VCaP (cell line): ENCODE measurements around the gene MAP7.

ENCODE experiments used
- H3K27ac ChIP-seq: fragments of 450-650 bp; 2 replicates; pipeline ENCODE4 v1.5.1; 2017
- CTCF ChIP-seq: fragments of 450-650 bp; conservative IDR thresholded peaks from 2 replicates; pipeline ENCODE4 v1.5.1; 2017; ENCODE audit warnings: mild to moderate bottlenecking, moderate library complexity

Gene MAP7

DNA sequence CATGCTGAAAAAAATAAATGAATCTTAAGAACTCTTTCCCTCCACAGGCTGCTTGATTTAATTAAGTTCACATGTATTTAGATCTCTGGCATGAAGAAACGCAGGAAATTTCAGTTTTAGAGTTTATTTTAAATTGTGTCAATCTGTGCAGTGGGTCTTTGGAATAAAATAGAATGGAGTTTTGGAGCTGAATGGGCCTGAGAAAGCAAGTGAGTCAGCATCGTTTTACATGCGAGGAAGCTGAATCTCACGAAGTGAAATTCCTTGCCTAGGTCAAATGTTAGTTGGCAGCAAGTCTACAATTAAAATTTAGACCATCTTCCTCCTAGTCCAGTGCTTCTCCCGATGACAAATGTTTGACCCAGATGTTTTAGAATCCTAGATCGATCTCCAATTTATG lies 22.4 kb downstream of the MAP7 start:
- no peak overlapping the region for H3K27ac ChIP-seq
- TF ChIP-seq CTCF: no peak

DNA sequence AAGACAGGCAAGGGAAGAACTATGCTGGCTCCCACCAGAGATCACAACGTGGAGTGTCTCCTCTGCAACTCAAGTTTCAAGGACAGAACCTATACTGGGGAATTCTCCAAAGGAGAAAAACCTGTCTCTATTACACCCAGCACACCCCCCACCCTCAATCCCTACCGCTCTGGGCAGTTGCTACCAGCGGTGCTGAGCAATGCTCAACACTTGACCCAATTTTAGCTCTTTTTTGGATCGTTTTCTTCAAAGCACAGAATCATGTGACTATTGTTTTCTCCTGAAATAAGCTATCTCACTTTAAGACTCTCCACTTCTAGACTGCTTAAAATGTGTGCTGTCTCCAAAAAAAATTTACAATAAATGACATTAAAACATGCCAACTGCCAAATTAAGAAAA lies 23.3 kb downstream of the MAP7 start:
- H3K27ac ChIP-seq: peak overlapping the region; percentile 44; the same call in 1 of the 2 replicates
- no peak for TF ChIP-seq CTCF

DNA sequence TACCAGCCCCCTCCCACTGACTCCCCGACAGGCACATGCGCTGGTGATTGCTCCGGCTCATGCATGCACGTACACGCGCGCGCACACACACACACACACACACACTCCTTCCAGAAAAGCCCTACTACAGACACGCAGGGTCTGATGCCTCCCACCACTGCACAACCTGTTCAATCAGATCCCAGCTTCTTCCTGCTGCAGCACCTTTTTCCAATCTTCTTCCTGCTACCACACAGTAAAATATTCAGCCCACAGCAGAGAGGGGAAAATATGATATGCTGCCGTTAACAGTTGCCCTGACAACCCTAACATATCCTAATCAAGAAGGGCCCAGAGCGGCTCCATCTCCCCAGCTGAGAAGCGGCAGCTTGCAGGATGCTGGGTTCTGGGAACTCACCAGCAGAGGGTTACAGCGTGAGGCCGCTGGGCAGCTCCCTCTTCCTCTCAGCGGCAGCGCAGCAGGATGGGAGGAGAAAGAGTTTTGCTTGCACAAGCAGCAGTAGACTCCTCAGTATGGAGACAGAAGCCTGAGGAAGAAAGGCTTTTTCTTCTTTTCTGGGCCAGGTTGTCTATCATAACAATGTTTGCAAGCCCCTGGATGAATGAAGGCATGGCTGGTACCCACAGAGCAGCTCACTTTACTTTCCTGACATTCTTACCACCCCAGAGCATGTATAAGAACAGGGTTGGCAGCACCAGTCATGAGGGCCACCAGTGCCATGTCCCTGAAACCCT lies 23.9 kb downstream of the MAP7 start:
- TF ChIP-seq CTCF: no peak
- H3K27ac ChIP-seq: peak overlapping the region; percentile 44

GRCh38 chr6:136525586-136526195 lies 24.5 kb downstream of the MAP7 start:
- TF ChIP-seq CTCF: no peak
- H3K27ac ChIP-seq: peak overlapping the region; percentile 44

DNA sequence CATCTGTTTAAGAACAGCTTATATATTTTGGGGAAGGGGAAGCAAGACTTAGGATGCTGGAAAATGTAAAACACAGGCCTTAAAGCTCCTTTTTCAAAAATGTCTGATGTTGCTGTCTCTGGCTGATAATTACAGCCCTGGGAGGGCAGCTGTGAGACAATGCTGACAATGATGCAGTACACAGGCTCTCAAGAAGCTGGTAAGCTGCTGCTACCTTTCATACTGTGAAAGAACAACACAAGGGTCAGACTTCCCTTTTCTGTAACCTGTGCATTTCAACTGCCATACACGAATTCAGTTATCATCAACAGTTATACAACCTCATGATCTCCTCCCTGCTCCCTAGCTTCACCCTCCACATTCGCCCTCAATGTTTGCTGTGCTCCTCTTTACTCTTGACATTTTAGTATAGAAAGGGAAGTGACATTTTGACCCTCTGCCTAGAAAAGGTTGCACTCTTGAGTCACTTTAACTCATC lies 25.2 kb downstream of the MAP7 start:
- H3K27ac ChIP-seq: peak overlapping the region; percentile 44
- TF ChIP-seq CTCF: no peak

DNA sequence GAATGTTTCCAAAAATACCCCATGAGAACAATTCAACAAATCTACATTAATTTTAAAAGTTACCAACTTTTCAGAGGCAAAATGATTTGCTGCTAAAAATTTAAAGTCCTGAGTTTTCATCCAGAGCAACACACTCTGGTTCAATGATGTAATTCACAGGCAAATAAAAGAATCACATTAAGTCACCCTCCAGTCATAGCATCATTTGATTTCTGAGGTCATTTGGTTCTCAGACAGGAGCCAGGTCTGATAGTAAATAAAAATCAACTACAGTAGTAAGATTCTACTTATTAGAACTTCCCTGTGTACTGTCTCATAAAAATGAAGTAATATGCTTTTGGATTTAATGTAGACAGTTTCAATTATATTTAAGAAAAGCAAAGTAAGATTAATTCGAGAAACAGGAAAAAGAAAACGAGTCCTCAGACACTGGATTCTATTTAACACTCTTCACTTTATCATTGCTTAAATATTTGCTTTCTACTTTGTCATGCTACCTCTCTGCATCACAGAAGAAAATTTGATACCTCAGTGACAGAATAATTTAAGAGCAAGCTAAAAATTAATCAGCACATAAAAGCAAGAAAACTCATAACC lies 25.8 kb downstream of the MAP7 start:
- no peak for TF ChIP-seq CTCF
- H3K27ac ChIP-seq: peak overlapping the region; percentile 44

- no peak overlapping the region for H3K27ac ChIP-seq
- no peak for TF ChIP-seq CTCF
Measured at GRCh38 chr6:136523196-136523595, 27.0 kb downstream of the MAP7 start.
